GM19025 (cell line): ENCODE data around the gene CYP3A5.
"Not testable (repeated sequence)": the region's sequence is repeated elsewhere in the genome, so short reads cannot be mapped to it uniquely, and the experiment has no call there.

Source experiments
- ATAC-seq: cut with Tn5 transposase; IDR thresholded peaks from one replicate; pipeline ENCODE4 v1.9.1; 2021; ENCODE audit warnings: mild to moderate bottlenecking, low read depth, moderate library complexity; ENCODE audit not compliant: unreplicated experiment

CYP3A5 gene

GRCh38 chr7:99685871-99686608 is 6.2 kb upstream of the CYP3A5 start:
- not testable (repeated sequence) for ATAC-seq

GRCh38 chr7:99685129-99685758 is 5.4 kb upstream of the CYP3A5 start:
- ATAC-seq = no peak

- no peak for ATAC-seq
These were observed 780 bp downstream of the CYP3A5 start for GRCh38 chr7:99679032-99679399.

DNA sequence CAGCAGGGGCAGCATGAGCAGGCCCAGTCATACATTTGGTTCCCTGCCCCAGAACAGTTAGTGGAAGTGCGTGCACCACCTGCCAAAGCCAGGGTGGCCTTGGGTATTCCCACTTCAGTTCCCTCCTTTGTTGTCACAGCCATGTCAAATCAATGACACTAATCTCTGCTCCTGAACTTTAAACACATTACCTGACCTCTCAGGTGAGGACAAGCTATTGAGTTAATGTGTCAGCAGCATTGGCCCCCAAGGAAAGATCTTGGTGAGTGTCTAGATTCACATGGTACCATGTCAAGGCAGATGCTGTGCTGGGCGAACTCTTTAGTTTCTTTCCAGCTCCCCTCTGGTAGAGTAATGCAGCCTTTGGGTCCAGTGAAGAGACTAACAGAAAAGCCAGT is 2.1 kb downstream of the CYP3A5 start:
- no peak for ATAC-seq

- no peak for ATAC-seq
These were observed 2.7 kb downstream of the CYP3A5 start for GRCh38 chr7:99677013-99677647.

GRCh38 chr7:99674995-99675742 is 4.6 kb downstream of the CYP3A5 start:
- ATAC-seq = no peak

DNA sequence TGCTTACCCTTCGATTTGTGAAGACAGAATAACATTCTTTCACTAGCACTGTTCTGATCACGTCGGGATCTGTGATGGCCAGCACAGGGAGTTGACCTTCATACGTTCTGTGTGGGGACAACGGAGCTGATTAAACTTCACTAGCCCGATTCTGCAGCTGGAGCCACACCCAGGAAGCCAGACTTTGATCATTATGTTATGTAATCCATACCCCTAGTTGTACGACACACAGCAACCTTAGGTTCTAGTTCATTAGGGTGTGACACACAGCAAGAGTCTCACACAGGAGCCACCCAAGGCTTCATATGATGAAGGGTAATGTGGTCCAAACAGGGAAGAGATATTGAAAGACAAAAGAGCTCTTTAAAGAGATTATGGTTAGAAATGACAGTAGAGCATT is 7.2 kb downstream of the CYP3A5 start:
- no peak for ATAC-seq

- no peak for ATAC-seq
These were observed 10.0 kb downstream of the CYP3A5 start for GRCh38 chr7:99669782-99670181.

- ATAC-seq = no peak
These were observed 11.3 kb downstream of the CYP3A5 start for GRCh38 chr7:99668541-99668940.

DNA sequence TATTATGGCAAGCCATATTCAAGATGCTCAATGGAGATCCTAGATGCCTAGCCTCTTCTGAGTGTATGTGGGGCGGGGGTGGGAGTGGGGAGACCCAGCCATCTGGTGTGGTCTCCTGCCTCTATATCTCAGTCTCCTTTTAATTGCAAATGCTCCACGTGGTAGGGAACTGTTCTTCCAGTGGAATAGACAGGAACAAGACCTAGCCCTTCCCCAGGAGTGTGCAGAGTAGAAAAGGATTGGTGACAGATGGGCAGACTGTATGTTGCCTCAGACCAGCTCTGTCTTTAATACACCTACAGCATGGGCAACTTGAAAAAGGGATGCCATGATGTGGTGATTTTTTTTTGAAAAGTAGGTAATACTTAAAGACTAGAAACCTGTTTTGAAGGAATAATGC is 12.6 kb downstream of the CYP3A5 start:
- no peak for ATAC-seq

DNA sequence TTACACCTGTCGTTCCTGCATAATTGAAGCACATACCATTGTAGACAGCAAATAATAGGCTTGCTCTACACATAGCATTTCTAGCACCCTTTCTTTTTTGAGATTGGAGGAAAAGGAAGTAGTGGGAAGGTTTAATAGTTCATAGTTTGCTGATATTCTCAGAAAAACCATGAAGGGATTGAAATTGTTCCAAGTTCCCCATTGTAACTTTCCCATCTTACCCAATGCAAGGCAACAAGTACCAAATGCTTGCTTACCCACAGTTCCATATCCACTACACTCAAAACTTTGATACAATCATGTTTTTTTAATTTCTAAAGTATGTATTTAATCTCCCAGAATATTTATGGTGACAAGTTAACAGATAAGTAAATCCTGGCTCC is 13.8 kb downstream of the CYP3A5 start:
- ATAC-seq = no peak

DNA sequence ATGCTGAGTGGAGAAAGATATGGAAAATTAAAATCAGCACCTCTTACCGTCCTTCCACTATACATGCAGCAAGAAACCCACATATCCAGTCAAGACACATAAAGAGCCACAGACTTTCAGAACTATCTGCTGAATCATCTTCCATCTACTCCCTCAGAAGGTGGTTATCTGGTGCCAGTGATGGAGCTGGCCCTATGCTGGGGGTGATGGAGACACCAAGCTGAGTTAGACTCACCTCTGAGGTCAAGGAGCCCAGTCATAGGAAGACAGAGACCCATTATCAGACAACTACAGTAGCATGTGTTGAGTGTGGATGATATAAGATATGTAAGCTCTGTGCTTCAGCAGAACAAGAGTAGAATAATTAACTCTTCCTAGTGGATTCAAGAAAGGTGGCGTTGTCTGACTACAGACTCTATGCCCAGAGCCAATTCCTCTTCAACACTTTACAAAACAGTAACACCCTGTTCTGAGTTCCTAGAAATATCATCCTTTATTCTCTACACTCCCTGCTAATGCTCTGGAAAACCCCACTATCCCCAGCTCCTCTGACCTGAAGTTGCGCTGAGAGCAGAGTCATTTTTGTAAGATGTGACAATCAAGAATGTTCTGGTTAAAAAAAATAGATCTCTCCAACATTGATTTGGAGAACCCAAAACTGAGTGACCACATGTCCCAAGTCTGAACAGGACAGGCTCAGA is 14.3 kb downstream of the CYP3A5 start:
- no peak for ATAC-seq

DNA sequence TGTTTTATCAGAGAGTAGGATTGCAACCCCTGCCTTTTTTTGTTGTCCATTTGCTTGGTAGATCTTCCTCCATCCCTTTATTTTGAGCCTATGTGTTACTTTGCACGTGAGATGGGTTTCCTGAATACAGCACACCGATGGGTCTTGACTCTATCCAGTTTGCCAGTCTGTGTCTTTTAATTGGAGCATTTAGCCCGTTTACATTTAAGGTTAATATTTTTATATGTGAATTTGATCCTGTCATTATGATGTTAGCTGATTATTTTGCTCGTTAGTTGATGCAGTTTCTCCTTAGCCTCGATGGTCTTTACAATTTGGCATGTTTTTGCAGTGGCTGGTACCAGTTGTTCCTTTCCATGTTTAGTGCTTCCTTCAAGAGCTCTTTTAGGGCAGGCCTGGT is 21.9 kb downstream of the CYP3A5 start:
- ATAC-seq = not testable (repeated sequence)

DNA sequence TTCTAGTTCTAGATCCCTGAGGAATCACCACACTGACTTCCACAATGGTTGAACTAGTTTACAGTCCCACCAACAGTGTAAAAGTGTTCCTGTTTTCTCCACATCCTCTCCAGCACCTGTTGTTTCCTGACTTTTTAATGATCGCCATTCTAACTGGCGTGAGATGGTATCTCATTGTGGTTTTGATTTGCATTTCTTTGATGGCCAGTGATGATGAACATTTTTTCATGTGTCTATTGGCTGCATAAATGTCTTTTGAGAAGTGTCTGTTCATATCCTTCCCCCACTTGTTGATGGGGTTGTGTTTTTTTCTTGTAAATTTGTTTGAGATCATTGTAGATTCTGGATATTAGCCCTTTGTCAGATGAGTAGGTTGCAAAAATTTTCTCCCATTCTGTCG is 25.2 kb downstream of the CYP3A5 start:
- ATAC-seq = not testable (repeated sequence)

DNA sequence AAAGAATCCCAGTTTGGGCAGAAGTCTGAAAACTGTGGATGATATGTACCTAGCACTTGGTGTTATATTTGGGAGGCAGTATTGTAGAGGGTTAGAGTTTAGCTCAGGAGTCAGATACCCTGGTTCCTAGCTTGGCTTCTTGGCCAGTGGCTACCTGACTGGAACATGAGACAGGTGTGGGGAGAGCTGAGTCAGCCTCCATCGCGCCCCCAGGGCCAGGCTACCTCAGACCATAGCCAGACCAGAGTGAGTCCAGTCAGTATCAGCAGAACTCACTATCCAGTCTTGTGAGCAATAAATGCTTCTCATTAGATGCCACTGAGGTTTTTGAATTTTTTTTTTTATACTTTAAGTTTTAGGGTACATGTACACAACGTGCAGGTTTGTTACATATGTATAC is 26.0 kb downstream of the CYP3A5 start:
- ATAC-seq = no peak

DNA sequence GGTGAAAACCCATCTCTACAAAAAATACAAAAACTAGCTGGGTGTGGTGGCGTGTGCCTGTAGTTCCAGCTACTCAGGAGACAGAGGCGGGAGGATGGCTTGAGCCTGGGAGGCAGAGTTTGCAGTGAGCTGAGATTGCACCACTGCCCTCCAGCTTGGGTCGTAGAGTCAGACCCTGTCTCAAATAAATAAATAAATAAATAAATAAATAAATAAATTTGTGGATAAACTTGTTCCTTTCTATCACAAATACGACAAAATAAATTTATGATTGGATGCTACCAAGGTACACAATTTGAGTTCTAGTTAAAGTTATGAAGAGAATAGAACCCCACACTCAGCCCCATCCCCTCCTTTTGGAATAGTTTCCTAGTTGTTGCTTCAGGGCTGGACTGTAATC is 26.5 kb downstream of the CYP3A5 start:
- ATAC-seq = not testable (repeated sequence)

GRCh38 chr7:99652671-99653070 is 27.1 kb downstream of the CYP3A5 start:
- no peak for ATAC-seq

DNA sequence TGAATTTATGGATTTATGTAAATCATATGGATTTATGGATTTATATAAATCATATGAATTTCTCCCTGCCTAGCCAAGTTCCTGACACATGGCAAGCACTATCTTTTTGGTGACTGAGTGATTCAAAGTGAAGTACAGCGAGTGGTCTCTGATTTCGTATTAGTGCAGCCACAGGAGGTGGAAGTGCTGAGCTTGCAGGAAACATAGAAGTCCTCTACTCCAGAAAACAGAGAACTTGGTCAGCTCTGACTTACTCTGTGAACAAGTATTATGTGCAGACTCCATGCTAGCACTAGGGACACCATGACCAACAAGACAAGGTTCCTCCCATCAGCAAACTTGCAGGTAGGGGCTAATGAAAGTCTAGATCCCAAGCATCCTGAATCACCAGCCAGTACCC is 28.5 kb downstream of the CYP3A5 start:
- ATAC-seq = no peak

GRCh38 chr7:99648843-99649242 is 31.0 kb downstream of the CYP3A5 start:
- no peak for ATAC-seq

DNA sequence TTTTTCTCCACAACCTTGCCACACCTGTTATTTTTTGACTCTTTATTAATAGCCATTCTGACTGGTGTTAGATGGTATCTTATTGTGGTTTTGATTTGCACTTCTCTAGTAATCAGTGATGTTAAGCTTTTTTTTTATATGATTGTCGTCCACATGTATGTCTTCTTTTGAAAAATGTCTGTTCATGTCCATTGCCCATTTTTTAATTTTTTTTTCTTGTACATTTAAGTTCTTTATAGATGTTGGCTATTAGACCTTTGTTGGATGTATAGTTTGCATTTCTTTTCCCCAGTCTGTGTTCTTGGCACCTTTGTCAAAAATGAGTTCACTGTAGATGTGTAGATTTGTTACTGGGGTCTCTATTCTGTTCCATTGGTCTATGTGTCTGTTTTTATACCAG is 34.2 kb downstream of the CYP3A5 start:
- ATAC-seq = no peak

DNA sequence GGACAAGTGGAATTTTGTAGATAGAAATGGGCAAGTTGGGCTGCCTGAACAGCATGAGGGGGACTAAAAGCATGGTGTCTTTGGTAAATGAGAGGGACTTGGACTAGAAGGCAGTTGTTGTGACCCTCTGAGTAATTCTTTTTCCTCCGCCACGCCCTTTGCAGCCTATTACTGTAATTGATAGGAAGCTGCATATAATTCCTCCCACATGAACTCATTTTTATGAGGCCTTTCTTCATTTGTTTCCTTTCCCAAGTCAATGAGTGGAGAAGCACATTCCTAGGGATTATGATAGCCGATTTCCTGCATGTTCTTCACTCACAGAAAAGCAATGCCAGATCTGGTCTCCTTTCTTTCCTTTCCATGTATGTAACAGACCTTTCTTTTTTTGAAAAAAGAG is 35.4 kb downstream of the CYP3A5 start:
- no peak for ATAC-seq
